H1 (cell line): ENCODE results near the gene ADCY3.

Source experiments
- ATF2 ChIP-seq: IDR thresholded peaks from 2 replicates; pipeline ENCODE4 v1.6.1; 2012; ENCODE audit warnings: low read length, inconsistent platforms
- CTCF ChIP-seq, 3 experiments: IDR thresholded peaks; 1 replicate in 2 of 3; 2 replicates in 1 of 3; pipeline versions ENCODE4 v1.5.1 to v1.6.1; 2011; ENCODE audit warnings: low read length in 3 of 3, mild to moderate bottlenecking in 3 of 3, inconsistent platforms in 2 of 3, low read depth in 1 of 3, moderate library complexity in 1 of 3; ENCODE audit not compliant: insufficient read depth in 1 of 3; ENCODE audit errors: control extremely low read depth in 1 of 3
- E2F6 ChIP-seq: IDR thresholded peaks from 2 replicates; pipeline ENCODE4 v1.6.1; 2012; ENCODE audit warnings: inconsistent platforms
- EZH2 ChIP-seq: fragments of 200-600 bp; sonication (generic); IDR thresholded peaks from 2 replicates; pipeline ENCODE4 v1.7.1; 2012; ENCODE audit warnings: low read depth, mild to moderate bottlenecking, moderate library complexity, low read length, inconsistent platforms; ENCODE audit not compliant: severe bottlenecking
- HDAC2 ChIP-seq, 2 experiments: fragments of 300-600 bp in 1 of 2; sonication (generic) in 1 of 2; IDR thresholded peaks; 2 replicates each; pipeline ENCODE4 v1.6.1; 2011 to 2012; ENCODE audit warnings: low read depth in 2 of 2, low read length in 2 of 2, mild to moderate bottlenecking in 2 of 2, moderate library complexity in 2 of 2, borderline replicate concordance in 1 of 2, inconsistent platforms in 1 of 2
- MAFK ChIP-seq: IDR thresholded peaks from 2 replicates; pipeline ENCODE4 v1.6.1; 2012; ENCODE audit warnings: low read depth, mild to moderate bottlenecking, improper control_type of control experiment, low read length
- SUZ12 ChIP-seq: fragments of 200-600 bp; sonication (generic); IDR thresholded peaks from 2 replicates; pipeline ENCODE4 v1.6.1; 2012; ENCODE audit warnings: mild to moderate bottlenecking, inconsistent platforms, low read length, moderate library complexity, mixed read lengths

DNA sequence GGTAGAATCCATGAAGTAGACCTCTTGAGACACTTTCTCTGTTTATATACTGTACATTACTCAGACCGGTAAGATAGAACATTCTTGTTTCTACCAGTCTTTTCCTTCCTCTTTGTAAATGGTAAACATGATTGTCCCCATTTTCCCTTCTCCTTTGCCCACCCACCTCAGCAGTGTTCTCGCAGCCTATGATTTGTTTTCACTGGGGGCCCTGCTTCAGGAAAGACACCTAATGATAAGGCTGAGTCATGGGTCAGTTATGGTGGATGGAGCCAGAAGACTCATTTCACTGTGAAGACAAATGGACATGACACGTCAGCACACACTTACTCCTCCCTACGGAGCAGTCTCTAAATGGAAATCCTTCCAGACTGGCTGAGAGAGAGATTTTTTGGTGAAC is 103.2 kb downstream of the ADCY3 start:
- no peak for TF ChIP-seq MAFK
- TF ChIP-seq EZH2, result no peak
- no peak for TF ChIP-seq SUZ12
- no peak for TF ChIP-seq E2F6
- TF ChIP-seq CTCF (IDR thresholded peaks at IDR 0.05; ENCODE audit: control extremely low read depth in 1 of 3, insufficient read depth in 1 of 3, low read depth in 1 of 3, low read length in 3 of 3), result no peak
- TF ChIP-seq ATF2, result no peak
- TF ChIP-seq HDAC2 (IDR thresholded peaks at IDR 0.05; ENCODE audit: borderline replicate concordance in 1 of 2, low read depth in 2 of 2, low read length in 2 of 2), result no peak
